Midbrain (tissue), 1 donor: ENCODE measurements around the gene GLT8D1.
"Not testable (repeated sequence)": the region's sequence is repeated elsewhere in the genome, so short reads cannot be mapped to it uniquely, and the experiment has no call there.

Source experiments
- DNase-seq: peaks from one replicate; lab custom pipeline; 2025; lab: John Stamatoyannopoulos, UW

GLT8D1 gene, protein sequence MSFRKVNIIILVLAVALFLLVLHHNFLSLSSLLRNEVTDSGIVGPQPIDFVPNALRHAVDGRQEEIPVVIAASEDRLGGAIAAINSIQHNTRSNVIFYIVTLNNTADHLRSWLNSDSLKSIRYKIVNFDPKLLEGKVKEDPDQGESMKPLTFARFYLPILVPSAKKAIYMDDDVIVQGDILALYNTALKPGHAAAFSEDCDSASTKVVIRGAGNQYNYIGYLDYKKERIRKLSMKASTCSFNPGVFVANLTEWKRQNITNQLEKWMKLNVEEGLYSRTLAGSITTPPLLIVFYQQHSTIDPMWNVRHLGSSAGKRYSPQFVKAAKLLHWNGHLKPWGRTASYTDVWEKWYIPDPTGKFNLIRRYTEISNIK

DNA sequence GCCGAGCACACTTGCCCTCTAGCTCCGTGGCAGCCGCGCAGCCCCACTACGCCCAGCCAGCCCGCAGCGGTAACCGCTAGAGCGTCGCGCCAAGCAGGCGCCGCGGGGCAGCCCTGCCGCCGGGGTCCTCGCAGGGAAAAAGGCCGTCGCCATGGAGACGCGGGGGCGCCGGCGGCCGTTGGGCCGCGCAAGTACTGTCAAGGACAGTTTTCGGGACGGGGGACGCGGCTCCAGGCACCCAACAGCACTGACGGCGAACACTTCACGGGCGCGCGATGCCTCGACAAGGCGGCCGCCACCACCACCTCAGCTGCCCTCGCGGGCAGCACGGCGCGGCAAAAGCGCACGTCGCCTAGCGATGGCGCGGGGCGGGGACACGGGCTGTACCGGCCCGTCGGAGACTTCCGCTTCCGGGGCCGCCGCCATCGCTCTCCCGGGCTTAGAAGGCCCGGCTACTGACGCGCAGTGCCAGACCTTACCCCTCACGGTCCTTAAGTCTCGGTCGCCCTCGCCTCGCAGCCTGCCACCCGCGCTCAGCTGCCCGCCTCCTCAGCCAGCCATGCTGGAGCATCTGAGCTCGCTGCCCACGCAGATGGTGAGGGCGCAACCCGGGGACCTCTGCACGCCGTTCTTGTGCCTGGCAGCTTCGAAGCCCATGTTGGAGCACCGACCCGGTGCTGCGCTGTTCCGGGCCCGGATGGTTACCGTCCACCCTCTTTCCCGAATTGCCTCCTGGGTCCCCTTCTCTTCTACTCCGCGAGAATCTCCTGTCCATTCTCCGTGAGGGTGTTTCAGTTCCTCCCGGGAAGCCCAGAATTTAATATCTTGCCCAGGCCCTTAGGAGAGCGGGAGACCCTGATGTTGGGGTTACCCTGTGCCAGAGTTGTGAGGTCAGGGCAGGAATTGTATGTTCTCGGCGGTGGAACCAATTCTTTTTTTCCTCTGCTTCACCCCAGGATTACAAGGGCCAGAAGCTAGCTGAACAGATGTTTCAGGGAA, at the start of gene GLT8D1, which contains the start of gene SPCS1:
GLT8D1 (minus strand) TSS at position 104 of the 999 bp plus-strand sequence. CDS start 5,331 bp downstream, outside the sequence.
SPCS1 (plus strand) TSS at position 419 of the 999 bp plus-strand sequence; CDS start at position 560, 141 bp downstream.
- DNase-seq, result peak; percentile 90

DNA sequence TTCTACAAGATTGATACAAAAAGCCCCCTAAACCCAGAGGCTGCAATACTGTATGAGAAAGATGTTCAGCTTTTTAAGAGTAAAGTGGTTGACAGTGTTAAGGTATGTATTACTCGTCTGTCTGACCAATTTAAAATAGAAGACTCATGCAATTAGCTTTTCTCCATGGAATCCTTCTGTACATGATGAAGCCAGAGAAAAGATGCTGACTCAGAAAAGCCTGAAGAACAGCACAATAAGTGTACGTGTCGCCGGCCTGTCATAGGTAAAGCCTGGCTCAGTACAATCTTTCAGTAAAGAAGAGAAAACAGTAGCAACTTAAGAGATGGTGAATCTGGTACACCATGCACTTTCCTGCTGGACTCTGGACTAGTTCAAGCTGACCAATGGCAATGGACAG, 48.8 kb upstream of the GLT8D1 start:
- no peak for DNase-seq

GRCh38 chr3:52752045-52752660, 46.6 kb upstream of the GLT8D1 start:
- no peak for DNase-seq

DNA sequence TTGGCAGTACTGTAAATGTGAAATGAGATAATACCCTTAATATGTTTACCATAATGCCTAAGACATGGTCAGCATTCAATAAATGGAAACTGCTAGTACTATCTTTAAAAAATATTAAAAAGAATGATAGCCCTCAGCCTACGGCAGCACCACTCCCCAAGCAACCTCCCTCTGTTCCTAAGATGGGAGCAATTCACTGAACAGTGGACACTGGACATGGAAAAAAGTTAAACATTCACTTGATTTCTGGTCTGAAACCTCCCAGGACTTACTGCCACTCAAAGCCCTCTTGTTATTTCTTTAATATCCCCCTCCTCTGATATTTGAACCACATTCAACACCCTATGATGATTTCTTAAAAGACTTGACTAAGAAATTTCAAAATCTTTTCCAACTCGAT, 38.1 kb upstream of the GLT8D1 start:
- DNase-seq, result no peak

GRCh38 chr3:52743152-52743551, 37.6 kb upstream of the GLT8D1 start:
- no peak for DNase-seq

DNA sequence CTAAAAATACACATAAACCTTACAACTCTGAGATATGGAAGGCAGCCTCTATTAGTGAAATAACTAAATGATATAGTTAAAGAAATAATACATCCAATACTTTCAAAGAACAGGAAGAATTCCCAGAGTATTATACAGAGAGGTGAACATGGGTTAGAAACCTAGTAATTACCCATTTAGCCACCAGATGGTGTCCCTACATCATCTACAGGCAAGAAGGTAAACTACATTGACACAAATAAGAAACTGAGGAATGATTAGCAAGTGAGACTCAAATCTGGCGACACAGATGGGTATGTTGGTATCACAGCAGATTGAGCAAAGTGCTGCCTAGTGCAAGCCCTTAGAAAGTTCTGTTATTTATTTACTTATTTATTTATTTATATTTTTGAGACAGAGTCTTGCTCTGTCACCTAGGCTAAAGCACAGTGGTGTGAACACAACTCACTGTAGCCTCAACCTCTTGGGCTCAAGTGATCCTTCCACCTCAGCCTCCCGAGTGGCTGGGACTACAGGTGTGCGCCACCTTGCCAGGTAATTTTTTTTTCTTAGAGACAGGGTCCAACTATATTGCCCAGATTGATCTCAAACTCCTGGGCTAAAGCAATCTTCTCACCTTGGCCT, 36.9 kb upstream of the GLT8D1 start:
- peak; percentile 9 for DNase-seq

DNA sequence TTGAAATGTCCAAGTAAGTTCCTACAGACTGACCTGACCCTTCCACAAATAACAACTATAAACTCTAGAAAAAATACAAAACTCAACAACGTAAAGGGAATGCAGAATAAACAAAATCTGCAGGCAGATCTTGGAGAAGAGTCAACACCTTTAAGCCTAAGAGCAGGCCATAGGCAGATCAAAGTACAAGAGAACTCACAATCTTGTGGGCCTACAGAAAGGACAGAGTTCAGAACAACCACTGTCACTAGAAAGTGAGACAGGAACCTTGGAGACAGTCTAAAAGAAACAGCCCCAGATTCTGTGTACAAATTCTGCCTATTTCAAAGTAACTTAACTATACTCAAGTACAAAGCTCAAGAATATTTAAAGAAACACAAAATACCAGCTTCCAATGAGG, 34.1 kb upstream of the GLT8D1 start:
- no peak for DNase-seq

DNA sequence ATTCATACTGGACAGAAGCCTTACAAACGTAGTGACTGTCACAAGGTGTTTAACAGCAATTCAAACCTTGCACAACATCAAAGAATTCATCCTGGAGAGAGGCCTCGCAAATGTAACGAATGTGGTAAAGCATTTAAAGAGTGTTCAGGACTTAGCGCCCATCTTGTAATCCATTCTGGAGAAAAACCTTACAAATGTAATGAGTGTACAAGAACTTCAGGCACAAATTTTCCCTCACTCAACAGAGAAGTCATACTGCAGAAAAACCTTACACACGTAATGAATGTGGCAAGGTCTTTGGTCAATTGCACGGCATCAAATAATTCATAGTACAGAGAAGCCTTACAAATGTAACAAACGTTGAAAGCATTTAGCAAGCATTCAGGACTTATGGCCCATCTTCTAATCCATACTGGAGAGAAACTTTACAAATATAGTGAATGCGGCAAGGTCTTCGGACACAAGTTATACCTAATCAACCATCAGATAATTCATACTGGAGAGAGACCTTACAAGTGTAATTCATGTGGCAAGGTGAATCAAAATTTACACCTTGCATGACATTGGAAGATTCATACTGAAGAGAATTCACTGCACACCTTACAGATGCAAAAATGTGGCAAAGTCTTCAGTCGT, 27.8 kb upstream of the GLT8D1 start:
- no peak for DNase-seq

DNA sequence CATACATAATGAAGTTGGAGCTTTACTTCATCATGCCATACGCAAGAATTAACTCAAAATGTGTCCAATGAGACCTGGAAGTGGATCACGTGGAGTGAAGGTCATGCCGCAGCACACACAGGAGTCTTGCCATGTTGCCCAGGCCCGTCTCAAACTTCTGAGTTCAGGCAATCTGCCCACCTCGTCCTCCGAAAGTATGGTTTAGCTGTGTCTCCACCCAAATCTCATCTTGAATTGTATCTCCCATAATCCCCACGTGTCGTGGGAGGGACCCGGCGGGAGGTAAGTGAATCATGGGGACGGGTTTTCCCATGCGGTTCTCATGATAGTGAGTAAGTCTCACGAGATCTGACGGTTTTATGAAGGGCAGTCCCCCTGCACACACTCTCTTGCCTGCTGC, 26.0 kb upstream of the GLT8D1 start:
- no peak for DNase-seq

GRCh38 chr3:52730681-52731080, 25.1 kb upstream of the GLT8D1 start:
- no peak for DNase-seq

- DNase-seq, result not testable (repeated sequence)
Measured at GRCh38 chr3:52728753-52729152, 23.2 kb upstream of the GLT8D1 start.

DNA sequence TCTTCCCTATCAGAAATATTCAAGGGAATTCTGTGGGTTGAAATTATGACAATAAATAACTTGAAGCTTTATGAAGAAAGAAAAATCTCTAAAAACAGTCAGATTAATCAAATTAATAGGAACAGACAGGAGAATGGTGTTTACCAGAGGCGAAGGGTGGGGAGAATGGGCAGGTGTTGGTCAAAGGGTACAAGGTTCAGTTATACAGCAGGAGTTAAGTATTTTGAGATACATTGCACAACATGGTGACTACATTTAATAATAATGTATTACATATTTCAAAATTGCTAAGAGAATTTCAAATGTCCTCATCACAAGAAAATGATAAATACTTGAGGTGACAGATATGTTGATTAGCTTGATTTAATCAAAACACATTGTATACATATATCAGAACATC, 18.9 kb upstream of the GLT8D1 start:
- no peak for DNase-seq

DNA sequence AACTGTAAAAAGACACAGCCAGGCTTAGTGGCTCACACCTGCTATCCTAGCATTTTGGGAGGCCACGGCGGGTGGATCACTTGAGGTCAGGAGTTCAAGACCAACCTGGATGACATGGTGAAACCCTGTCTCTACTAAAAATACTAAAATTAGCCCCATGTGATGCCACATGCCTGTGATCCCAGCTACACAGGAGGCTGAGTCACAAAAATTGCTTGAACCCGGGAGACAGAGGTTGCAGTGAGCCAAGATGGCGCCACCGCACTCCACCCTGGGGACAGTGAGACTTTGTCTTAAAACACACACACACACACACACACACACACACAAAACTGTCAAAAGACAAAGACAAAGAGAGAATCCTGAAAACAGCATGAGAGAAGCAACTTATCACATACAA, 18.3 kb upstream of the GLT8D1 start:
- no peak for DNase-seq

DNA sequence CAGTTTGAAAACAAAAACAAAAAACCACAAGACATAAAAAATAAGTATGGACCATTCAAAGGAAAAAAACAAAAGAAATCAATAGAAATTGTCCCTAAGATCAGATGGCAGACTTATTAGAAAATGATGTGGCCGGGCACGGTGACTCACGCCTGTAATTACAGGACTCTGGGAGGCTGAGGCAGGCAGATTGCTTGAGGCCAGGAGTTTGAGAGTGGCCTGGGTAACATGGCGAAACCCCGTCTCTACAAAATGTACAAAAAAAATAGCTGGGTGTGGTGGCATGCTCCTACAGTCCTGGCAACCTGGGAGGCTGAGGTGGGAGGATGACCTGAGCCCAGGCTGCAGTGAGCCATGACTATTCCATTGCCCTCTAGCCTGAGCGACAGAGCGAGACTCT, 16.9 kb upstream of the GLT8D1 start:
- no peak for DNase-seq

- no peak for DNase-seq
Measured at GRCh38 chr3:52721730-52722008, 16.1 kb upstream of the GLT8D1 start.

DNA sequence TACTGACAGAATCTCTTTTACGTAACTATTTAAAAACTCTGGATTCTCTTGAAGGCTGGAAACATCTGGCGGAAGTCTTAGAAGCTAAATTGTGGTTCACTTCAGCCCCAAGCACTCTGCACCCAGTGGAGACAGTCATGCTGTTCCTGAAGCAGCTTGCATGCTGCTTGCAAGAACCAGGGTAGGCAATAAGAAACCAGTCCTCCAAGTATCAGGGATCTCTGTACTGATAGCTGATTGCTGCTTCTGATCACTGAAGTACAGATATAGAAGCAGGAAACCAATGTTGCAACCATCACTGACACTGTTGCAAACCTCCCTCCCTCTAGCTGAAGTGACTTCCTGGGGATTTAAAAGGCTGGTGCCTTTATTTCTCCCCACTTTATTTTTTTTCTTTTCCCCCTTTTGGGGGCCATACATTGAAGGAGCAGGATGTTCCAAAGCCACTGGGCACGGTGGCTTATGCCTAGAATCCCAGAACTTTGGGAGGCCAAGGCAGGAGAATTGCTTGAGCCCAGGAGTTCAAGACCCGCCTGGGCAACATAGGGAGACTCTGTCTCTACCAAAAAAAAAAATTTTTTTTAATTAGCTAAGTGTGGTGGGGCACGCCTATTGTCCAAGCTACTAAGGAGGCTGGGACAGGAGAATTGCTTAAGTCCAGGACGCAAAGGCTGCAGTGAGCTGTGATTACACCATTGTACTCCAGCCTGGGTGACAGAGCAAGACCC, 15.6 kb upstream of the GLT8D1 start:
- peak; percentile 14 for DNase-seq

DNA sequence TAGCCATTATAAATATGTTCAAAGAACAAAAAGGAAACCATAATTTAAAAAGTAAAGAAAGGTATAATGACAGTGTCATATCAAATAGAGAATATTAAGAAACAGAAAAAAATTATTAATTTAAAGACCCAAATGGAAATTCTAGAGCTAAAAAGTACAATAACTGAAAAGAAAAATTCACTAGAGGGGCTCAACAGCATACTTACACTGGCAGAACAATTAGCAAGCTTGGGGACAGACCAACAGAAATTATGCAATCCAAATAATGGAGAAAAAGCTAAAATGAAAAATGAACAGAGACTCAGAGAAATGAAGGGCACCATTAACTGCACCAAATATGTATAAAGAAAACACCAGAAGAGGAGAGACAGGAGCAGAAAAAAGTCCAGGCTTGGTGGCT, 14.0 kb upstream of the GLT8D1 start:
- DNase-seq, result no peak

DNA sequence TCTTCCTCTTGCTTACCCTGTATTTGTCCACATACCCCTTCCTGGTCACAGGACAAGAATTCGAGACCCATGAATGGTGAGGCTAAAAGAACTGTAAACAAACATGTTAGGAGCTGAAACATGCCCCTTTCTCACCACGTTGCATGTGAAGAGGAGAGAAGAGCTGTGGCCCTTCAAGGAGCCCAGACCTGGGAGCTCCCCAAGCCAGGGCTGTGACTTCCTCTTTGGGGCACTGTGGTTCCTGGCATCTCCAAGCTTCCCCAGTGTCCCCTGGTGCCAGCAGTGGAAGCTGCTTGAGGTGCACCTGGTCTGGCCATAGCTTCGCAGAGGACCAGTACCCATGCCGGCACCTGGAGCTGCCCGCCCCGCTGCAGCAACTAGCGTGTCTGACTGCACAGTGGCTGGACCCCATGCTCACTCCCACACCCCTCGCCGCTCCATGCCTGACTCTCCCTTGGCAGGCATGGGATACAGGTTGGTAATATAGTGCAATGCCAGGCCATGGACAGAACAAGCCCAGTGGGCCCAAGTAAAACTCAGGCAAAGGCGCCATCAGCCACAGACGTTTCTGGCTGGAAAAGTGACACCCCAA, 10.2 kb upstream of the GLT8D1 start:
- DNase-seq, result no peak

DNA sequence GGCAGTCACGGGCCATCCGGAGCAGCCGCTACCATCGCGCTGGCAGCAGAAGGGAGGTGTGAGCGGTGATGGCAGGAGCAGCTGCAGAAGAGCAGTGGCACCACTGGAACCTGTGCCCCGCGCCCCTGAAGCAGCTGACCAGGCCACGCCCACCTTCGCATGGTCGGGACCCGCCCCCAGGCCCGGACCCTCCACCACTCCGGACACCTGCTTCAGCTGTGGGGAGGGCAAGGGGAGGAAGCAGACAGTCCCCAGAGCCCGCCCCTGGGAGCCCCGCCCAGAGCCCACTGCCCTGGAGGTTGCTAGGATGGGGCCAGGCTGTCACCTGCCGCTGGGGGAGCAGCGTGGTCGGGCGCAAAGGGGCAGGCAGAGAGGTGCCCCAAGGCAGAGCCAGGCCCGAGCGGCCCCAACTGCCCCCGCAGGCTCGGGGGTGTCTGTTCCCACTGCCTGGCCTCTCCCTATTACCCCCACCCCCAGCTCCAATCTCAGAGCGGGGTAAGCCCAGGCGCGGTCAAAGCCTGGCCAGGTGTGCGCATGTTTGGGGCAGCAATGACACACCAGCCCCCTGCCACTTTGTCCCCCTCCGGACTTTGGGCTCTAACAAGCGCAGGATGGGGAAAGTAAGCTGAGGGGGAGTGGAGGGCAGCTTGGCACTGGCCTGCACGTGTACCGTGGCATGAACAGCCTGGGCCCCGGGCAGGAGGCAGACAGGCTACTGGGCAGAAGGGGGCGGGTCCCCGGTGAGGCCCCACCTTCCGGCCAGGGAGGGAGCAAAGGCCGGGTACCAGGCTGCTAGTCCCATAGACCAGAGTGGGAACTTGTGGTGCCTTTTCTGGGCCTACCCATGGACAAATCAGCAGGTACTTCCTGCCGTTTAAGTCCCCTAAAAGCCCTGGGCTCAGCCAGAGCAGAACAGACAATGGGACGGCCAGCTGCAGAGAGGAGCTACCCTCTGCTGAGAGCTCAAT, 9.0 kb upstream of the GLT8D1 start:
- no peak for DNase-seq
